Measurements from ENCODE around the gene CNOT1. TPM values are rescaled to one million over a fixed set of nuclear protein-coding genes. Genes with fewer than 3 reads are reported as not detected.
A peak's percentile ranks its signal among the peaks of the same experiment; 100 is the strongest.

Gene CNOT1
- polyA plus RNA-seq, 5 donors: 173 to 200 (median 185) TPM

GRCh38 chr16:58519707-58520106, 109.9 kb downstream of the CNOT1 start:
- no peak for DNase-seq

GRCh38 chr16:58518980-58519368, 110.7 kb downstream of the CNOT1 start:
- DNase-seq: no peak

- DNase-seq: no peak
Measured at GRCh38 chr16:58518083-58518979, 111.3 kb downstream of the CNOT1 start.

GRCh38 chr16:58516768-58517107, 112.9 kb downstream of the CNOT1 start:
- DNase-seq: no peak

- no peak for DNase-seq
Measured at GRCh38 chr16:58515871-58516767, 113.5 kb downstream of the CNOT1 start.

GRCh38 chr16:58515125-58515870, 114.3 kb downstream of the CNOT1 start, which contains the start of gene SETD6:
Gene SETD6 (plus strand): TSS chr16:58515517. CDS start chr16:58515538, 21 bp downstream.
- peak; percentile 83 to 84 for DNase-seq

GRCh38 chr16:58513874-58514273, 115.8 kb downstream of the CNOT1 start:
- DNase-seq: no peak

GRCh38 chr16:58511933-58512815, 117.5 kb downstream of the CNOT1 start:
- DNase-seq: no peak

GRCh38 chr16:58510776-58511628, 118.6 kb downstream of the CNOT1 start:
- DNase-seq: no peak

- no peak for DNase-seq
Measured at GRCh38 chr16:58510097-58510775, 119.4 kb downstream of the CNOT1 start.

GRCh38 chr16:58509256-58510096, 120.2 kb downstream of the CNOT1 start:
- DNase-seq: no peak

- no peak for DNase-seq
Measured at GRCh38 chr16:58508671-58509251, 120.9 kb downstream of the CNOT1 start.

- DNase-seq: no peak
Measured at GRCh38 chr16:58507963-58508670, 121.5 kb downstream of the CNOT1 start.

- no peak for DNase-seq
Measured at GRCh38 chr16:58507195-58507962, 122.2 kb downstream of the CNOT1 start.

- DNase-seq: no peak
Measured at GRCh38 chr16:58506241-58507194, 123.1 kb downstream of the CNOT1 start.

Data from right lung (tissue), 5 donors.